ENCODE data around the gene SCUBE3. TPM values are rescaled to one million over a fixed set of nuclear protein-coding genes. Genes with fewer than 3 reads are reported as not detected.

The SCUBE3 gene
- total and polyA plus RNA-seq, 2 of the 13 experiments (the other 11 are each of a cell fraction or from before 2014, with no cell fraction given), result not detected

GRCh38 chr6:35213824-35214756 lies at the start of gene SCUBE3 (continued):
- TF ChIP-seq, protein P1, sequence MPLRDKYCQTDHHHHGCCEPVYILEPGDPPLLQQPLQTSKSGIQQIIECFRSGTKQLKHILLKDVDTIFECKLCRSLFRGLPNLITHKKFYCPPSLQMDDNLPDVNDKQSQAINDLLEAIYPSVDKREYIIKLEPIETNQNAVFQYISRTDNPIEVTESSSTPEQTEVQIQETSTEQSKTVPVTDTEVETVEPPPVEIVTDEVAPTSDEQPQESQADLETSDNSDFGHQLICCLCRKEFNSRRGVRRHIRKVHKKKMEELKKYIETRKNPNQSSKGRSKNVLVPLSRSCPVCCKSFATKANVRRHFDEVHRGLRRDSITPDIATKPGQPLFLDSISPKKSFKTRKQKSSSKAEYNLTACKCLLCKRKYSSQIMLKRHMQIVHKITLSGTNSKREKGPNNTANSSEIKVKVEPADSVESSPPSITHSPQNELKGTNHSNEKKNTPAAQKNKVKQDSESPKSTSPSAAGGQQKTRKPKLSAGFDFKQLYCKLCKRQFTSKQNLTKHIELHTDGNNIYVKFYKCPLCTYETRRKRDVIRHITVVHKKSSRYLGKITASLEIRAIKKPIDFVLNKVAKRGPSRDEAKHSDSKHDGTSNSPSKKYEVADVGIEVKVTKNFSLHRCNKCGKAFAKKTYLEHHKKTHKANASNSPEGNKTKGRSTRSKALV (CRISPR knock-in tag; IDR thresholded peaks at IDR 0.05), result peak; percentile 51; the same call in 1 of the 2 replicates
- TF ChIP-seq RAD21 (CRISPR knock-in tag; IDR thresholded peaks at IDR 0.05), result 0 out of 2 replicates have a peak, but pooled peaks have one; percentile 6
- TF ChIP-seq GABPB1 (CRISPR knock-in tag; IDR thresholded peaks at IDR 0.05), result peak; percentile 13; the same call in 1 of the 2 replicates
- TF ChIP-seq, protein P2, sequence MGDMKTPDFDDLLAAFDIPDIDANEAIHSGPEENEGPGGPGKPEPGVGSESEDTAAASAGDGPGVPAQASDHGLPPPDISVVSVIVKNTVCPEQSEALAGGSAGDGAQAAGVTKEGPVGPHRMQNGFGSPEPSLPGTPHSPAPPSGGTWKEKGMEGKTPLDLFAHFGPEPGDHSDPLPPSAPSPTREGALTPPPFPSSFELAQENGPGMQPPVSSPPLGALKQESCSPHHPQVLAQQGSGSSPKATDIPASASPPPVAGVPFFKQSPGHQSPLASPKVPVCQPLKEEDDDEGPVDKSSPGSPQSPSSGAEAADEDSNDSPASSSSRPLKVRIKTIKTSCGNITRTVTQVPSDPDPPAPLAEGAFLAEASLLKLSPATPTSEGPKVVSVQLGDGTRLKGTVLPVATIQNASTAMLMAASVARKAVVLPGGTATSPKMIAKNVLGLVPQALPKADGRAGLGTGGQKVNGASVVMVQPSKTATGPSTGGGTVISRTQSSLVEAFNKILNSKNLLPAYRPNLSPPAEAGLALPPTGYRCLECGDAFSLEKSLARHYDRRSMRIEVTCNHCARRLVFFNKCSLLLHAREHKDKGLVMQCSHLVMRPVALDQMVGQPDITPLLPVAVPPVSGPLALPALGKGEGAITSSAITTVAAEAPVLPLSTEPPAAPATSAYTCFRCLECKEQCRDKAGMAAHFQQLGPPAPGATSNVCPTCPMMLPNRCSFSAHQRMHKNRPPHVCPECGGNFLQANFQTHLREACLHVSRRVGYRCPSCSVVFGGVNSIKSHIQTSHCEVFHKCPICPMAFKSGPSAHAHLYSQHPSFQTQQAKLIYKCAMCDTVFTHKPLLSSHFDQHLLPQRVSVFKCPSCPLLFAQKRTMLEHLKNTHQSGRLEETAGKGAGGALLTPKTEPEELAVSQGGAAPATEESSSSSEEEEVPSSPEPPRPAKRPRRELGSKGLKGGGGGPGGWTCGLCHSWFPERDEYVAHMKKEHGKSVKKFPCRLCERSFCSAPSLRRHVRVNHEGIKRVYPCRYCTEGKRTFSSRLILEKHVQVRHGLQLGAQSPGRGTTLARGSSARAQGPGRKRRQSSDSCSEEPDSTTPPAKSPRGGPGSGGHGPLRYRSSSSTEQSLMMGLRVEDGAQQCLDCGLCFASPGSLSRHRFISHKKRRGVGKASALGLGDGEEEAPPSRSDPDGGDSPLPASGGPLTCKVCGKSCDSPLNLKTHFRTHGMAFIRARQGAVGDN (CRISPR knock-in tag; IDR thresholded peaks at IDR 0.05), result peak; percentile 34
- no peak for TF ChIP-seq PPARG (CRISPR knock-in tag; conservative IDR thresholded peaks at IDR 0.05)
- peak; percentile 31 for TF ChIP-seq HNRNPLL (IDR thresholded peaks at IDR 0.05; ENCODE audit: low read depth, low read length, poor library complexity, severe bottlenecking)
- no peak for TF ChIP-seq ZIK1 (CRISPR knock-in tag; IDR thresholded peaks at IDR 0.05; ENCODE audit: borderline replicate concordance, low read depth)
- peak; percentile 99 for TF ChIP-seq ZNF512 (CRISPR knock-in tag; IDR thresholded peaks at IDR 0.05)
- TF ChIP-seq ELF1 (CRISPR knock-in tag; IDR thresholded peaks at IDR 0.05), result no peak
- TF ChIP-seq ZNF549 (CRISPR knock-in tag; IDR thresholded peaks at IDR 0.05), result no peak
- TF ChIP-seq ZNF766 (CRISPR knock-in tag; IDR thresholded peaks at IDR 0.05; ENCODE audit: borderline replicate concordance), result no peak
- TF ChIP-seq HMG20B (CRISPR knock-in tag; conservative IDR thresholded peaks at IDR 0.05), result no peak
